Measurements from ENCODE around the gene CELA1. TPM values are rescaled to one million over a fixed set of nuclear protein-coding genes. Genes with fewer than 3 reads are reported as not detected.

CELA1 gene
- total and polyA plus RNA-seq, 2 of the 13 experiments (the other 11 are each of a cell fraction or from before 2014, with no cell fraction given) = not detected

- TF ChIP-seq CEBPG (CRISPR knock-in tag; IDR thresholded peaks at IDR 0.05) (peak; percentile 43; the same call in 1 of the 2 replicates), CEBPB (IDR thresholded peaks at IDR 0.05; ENCODE audit: borderline replicate concordance, low read depth, low read length) (peak; percentile 52), ZNF12 (CRISPR knock-in tag; IDR thresholded peaks at IDR 0.05) (no peak), ZNF121 (CRISPR knock-in tag; IDR thresholded peaks at IDR 0.05) (peak; percentile 39; the same call in 1 of the 2 replicates), TEAD3 (CRISPR knock-in tag; optimal IDR thresholded peaks at IDR 0.05; ENCODE audit: borderline replicate concordance) (peak; percentile 31), IRF1 (CRISPR knock-in tag; IDR thresholded peaks at IDR 0.05; ENCODE audit: low read depth) (no peak)
- Histone ChIP-seq H3K9me3 (ENCODE audit: low read length) (no peaks in the 10 kb centered on the region), H3K36me3 (replicated peaks in 1 of 2; ENCODE audit: control insufficient read depth in 1 of 2, insufficient read depth in 2 of 2, low read length in 2 of 2) (no peaks in the 10 kb centered on the region), H3K4me3 (replicated peaks in 1 of 3; ENCODE audit: insufficient read depth in 1 of 3, low read depth in 2 of 3, low read length in 3 of 3) (no peak overlapping the region), H3K79me2 (ENCODE audit: insufficient read depth, low read length) (no peaks in the 10 kb centered on the region), H3K9ac (ENCODE audit: insufficient read depth, low read depth, low read length) (no peak overlapping the region), H3K4me2 (ENCODE audit: low read depth, low read length) (peak overlapping the region; percentile 36), H4K20me1 (ENCODE audit: insufficient read depth, low read length) (no peaks in the 10 kb centered on the region), H2AFZ (ENCODE audit: low read length) (no peak overlapping the region), H3K4me1 (ENCODE audit: insufficient read depth, low read length) (peaks cover 11% of the 10 kb centered on the region; the same call in 1 of the 2 replicates), H3K27me3 (ENCODE audit: control insufficient read depth in 1 of 2, insufficient read depth in 2 of 2, low read length in 2 of 2) (0 out of 5 replicates have a peak, but pooled peaks cover 0 to 5% of the 10 kb centered on the region in 2 experiments), H3K27ac (ENCODE audit: extremely low read length, insufficient read depth, low read length) (no peak overlapping the region)
- FAIRE-seq = no peak
- DNase-seq (ENCODE audit: low spot score) = no peak
- no TSS peak for BruUV-seq (replicated peaks)
- WGBS (ENCODE audit: low lambda C conversion rate) = 3% methylated on average over 7 of the region's 7 CpGs
- in situ Hi-C loops (cut with HindIII; ENCODE audit: extremely low pct_ligation_motif_present, low pct_unique_long_range_greater_than_20kb) (no loop called here), intact Hi-C loops (cut with micrococcal nuclease; ENCODE audit: unreplicated experiment) (no loop called here)
- ChIA-PET POLR2A (no interaction called here), CTCF (ENCODE audit: low intra/inter-chr PET ratio, low total read pairs) (no interaction called here)
- ATAC-seq = no peak; the same call in 2 of the 3 replicates
Observed at GRCh38 chr12:51326698-51327439, 19.6 kb downstream of the CELA1 start.

GRCh38 chr12:51324953-51325352 lies 21.5 kb downstream of the CELA1 start:
- no peaks in the 10 kb centered on the region for H3K36me3 ChIP-seq (replicated peaks in 1 of 2; ENCODE audit: control insufficient read depth in 1 of 2, insufficient read depth in 2 of 2, low read length in 2 of 2)
- DNase-seq (ENCODE audit: low spot score) (no peak), ATAC-seq (no peak), FAIRE-seq (no peak)
- ChIA-PET CTCF (ENCODE audit: low intra/inter-chr PET ratio, low total read pairs) (no interaction called here), POLR2A (no interaction called here)
- peaks cover 11% of the 10 kb centered on the region; the same call in 1 of the 2 replicates for H3K4me1 ChIP-seq (ENCODE audit: insufficient read depth, low read length)
- intact Hi-C loops (cut with micrococcal nuclease; ENCODE audit: unreplicated experiment) (no loop called here), in situ Hi-C loops (cut with HindIII; ENCODE audit: extremely low pct_ligation_motif_present, low pct_unique_long_range_greater_than_20kb) (no loop called here)
- no peak overlapping the region for H3K27ac ChIP-seq (ENCODE audit: extremely low read length, insufficient read depth, low read length)
- no peaks in the 10 kb centered on the region for H3K79me2 ChIP-seq (ENCODE audit: insufficient read depth, low read length)
- H3K9ac ChIP-seq (ENCODE audit: insufficient read depth, low read depth, low read length) = no peak overlapping the region
- WGBS (ENCODE audit: low lambda C conversion rate) = 46% methylated on average over 4 of the region's 4 CpGs
- no peak overlapping the region for H2AFZ ChIP-seq (ENCODE audit: low read length)
- no TSS peak for BruUV-seq (replicated peaks)
- H3K27me3 ChIP-seq (ENCODE audit: control insufficient read depth in 1 of 2, insufficient read depth in 2 of 2, low read length in 2 of 2) = 0 out of 5 replicates have a peak, but pooled peaks cover 0 to 5% of the 10 kb centered on the region in 2 experiments
- H3K4me2 ChIP-seq (ENCODE audit: low read depth, low read length) = no peak overlapping the region
- no peaks in the 10 kb centered on the region for H3K9me3 ChIP-seq (ENCODE audit: low read length)
- no peak overlapping the region for H3K4me3 ChIP-seq (replicated peaks in 1 of 3; ENCODE audit: insufficient read depth in 1 of 3, low read depth in 2 of 3, low read length in 3 of 3)
- H4K20me1 ChIP-seq (ENCODE audit: insufficient read depth, low read length) = no peaks in the 10 kb centered on the region
- no peak for TF ChIP-seq ARID2 (CRISPR knock-in tag; IDR thresholded peaks at IDR 0.05; ENCODE audit: borderline replicate concordance)
- no peak for TF ChIP-seq ZNF629 (CRISPR knock-in tag; conservative IDR thresholded peaks at IDR 0.05)
- TF ChIP-seq PHB2 (IDR thresholded peaks at IDR 0.05; ENCODE audit: partially characterized antibody) = no peak
- no peak for TF ChIP-seq TCF7L2 (IDR thresholded peaks at IDR 0.05; ENCODE audit: low read depth, low read length)
- TF ChIP-seq MZF1 (CRISPR knock-in tag; IDR thresholded peaks at IDR 0.05; ENCODE audit: borderline replicate concordance) = no peak
- TF ChIP-seq ADNP (CRISPR knock-in tag; IDR thresholded peaks at IDR 0.05) = no peak
- no peak for TF ChIP-seq DNMT3B (CRISPR knock-in tag; conservative IDR thresholded peaks at IDR 0.05)
- TF ChIP-seq REST (IDR thresholded peaks at IDR 0.05; ENCODE audit: borderline replicate concordance in 1 of 2, low read depth in 1 of 2, low read length in 2 of 2) = no peak
- TF ChIP-seq DDIT3 (CRISPR knock-in tag; IDR thresholded peaks at IDR 0.05) = no peak

Data from HepG2 (cell line).